CD4-positive, alpha-beta T cell (primary cell): ENCODE results near the gene SLCO1A2. TPM values are rescaled to one million over a fixed set of nuclear protein-coding genes. Genes with fewer than 3 reads are reported as not detected.

Experiments
- ATAC-seq: fragments of 200-7000 bp; cut with Tn5 transposase; one replicate; pipeline ENCODE4 v1.10.0; 2022; ENCODE audit warnings: mild to moderate bottlenecking; ENCODE audit not compliant: poor library complexity
- CTCF ChIA-PET: fragments of 350-600 bp; sonication (Branson Sonifier 250); formaldehyde crosslinking; loops from one replicate; lab custom pipeline; 2021; ENCODE audit warnings: antibody characterized with exemption, inconsistent platforms; lab: Charles Lee
- POLR2A ChIA-PET: fragments of 350-600 bp; sonication (Branson Sonifier 250); formaldehyde crosslinking; loops from one replicate; lab custom pipeline; 2021; ENCODE audit warnings: antibody characterized with exemption, inconsistent platforms; lab: Charles Lee
- DNase-seq, 14 experiments: peaks; one replicate each; pipeline ENCODE4 v3.0.0-alpha.2; 2013 to 2020; ENCODE audit warnings: mixed read lengths in 2 of 14
- H3K27ac ChIP-seq, 2 donors: one replicate each; pipeline versions ENCODE4 v1.5.1 to v1.7.0; 2013; ENCODE audit warnings: low read length in 2 of 2, low read depth in 1 of 2, mild to moderate bottlenecking in 1 of 2
- H3K27me3 ChIP-seq, 2 experiments: 1 replicate in 1 of 2; 2 replicates in 1 of 2; pipeline versions ENCODE4 v1.6.1 to v1.7.0; 2013; ENCODE audit warnings: low read length in 2 of 2, control low read depth in 1 of 2, mild to moderate bottlenecking in 1 of 2, moderate library complexity in 1 of 2; ENCODE audit not compliant: insufficient read depth in 2 of 2, control insufficient read depth in 1 of 2
- H3K36me3 ChIP-seq: one replicate; pipeline ENCODE4 v1.6.1; 2013; ENCODE audit warnings: low read length, control low read depth; ENCODE audit not compliant: insufficient read depth
- H3K4me1 ChIP-seq: one replicate; pipeline ENCODE4 v1.6.1; 2013; ENCODE audit warnings: low read length, control low read depth; ENCODE audit not compliant: insufficient read depth
- H3K4me3 ChIP-seq: one replicate; pipeline ENCODE4 v1.5.1; 2013; ENCODE audit warnings: mild to moderate bottlenecking, low read length, moderate library complexity
- H3K9me3 ChIP-seq, 2 experiments: 1 replicate in 1 of 2; 2 replicates in 1 of 2; pipeline versions ENCODE4 v1.6.1 to v1.7.0; 2013; ENCODE audit warnings: low read length in 2 of 2, mild to moderate bottlenecking in 2 of 2, control low read depth in 1 of 2, moderate library complexity in 1 of 2; ENCODE audit not compliant: control insufficient read depth in 1 of 2, insufficient read depth in 1 of 2
- H3K27ac Mint-ChIP-seq: one replicate; pipeline ENCODE4 v1.8.0; 2020; ENCODE audit warnings: mixed read lengths
- H3K27me3 Mint-ChIP-seq: one replicate; pipeline ENCODE4 v1.8.0; 2021; ENCODE audit warnings: mixed read lengths
- H3K36me3 Mint-ChIP-seq: one replicate; pipeline ENCODE4 v1.8.0; 2021; ENCODE audit warnings: low read depth, mixed read lengths
- H3K4me1 Mint-ChIP-seq: one replicate; pipeline ENCODE4 v1.8.0; 2021; ENCODE audit warnings: low read depth, mixed read lengths
- H3K4me3 Mint-ChIP-seq: one replicate; pipeline ENCODE4 v1.8.0; 2020; ENCODE audit warnings: mild to moderate bottlenecking, mixed read lengths
- H3K9me3 Mint-ChIP-seq: one replicate; pipeline ENCODE4 v1.8.0; 2020; ENCODE audit warnings: mixed read lengths
- intact Hi-C, 2 experiments: fragments of 100-400 bp; cut with DNase I in 1 of 2; cut with micrococcal nuclease in 1 of 2; formaldehyde crosslinking; loops; one replicate each; pipeline versions ENCODE4 v1.15.1 to v1.9.0; 2023 to 2025; cut with DNase I, micrococcal nuclease
- total RNA-seq, 174 experiments: library from RNA in 2 of 174; stranded (reverse) in 2 of 174; gene quantifications; one replicate each; pipeline ENCODE4 v1.2.3 and lab custom pipeline; 2021 to 2026
- TF ChIP-seq, protein P1 (sequence below): fragments of 200-600 bp; IDR thresholded peaks from one replicate; pipeline ENCODE4 v1.8.0; 2022; ENCODE audit warnings: antibody characterized with exemption, mild to moderate bottlenecking

SLCO1A2 gene
- total RNA-seq, 2 experiments from 2014 or later = not detected

GRCh38 chr12:21330682-21331253 is 3.9 kb downstream of the SLCO1A2 start:
- DNase-seq (no peak), ATAC-seq (no peak)
- ChIA-PET CTCF (no interaction called here), POLR2A (no interaction called here)
- peaks cover 4% of the 10 kb centered on the region for H3K27me3 Mint-ChIP-seq
- Histone ChIP-seq H3K4me3 (no peak overlapping the region), H3K27ac (no peak overlapping the region), H3K4me1 (no peaks in the 10 kb centered on the region), H3K36me3 (no peaks in the 10 kb centered on the region), H3K9me3 (peaks cover 6 to 11% of the 10 kb centered on the region in 2 experiments), H3K27me3 (no peaks in the 10 kb centered on the region)
- H3K9me3 Mint-ChIP-seq = peaks cover 7% of the 10 kb centered on the region
- H3K4me3 Mint-ChIP-seq = no peak overlapping the region
- intact Hi-C loops = no loop called here
- TF ChIP-seq, protein P1, sequence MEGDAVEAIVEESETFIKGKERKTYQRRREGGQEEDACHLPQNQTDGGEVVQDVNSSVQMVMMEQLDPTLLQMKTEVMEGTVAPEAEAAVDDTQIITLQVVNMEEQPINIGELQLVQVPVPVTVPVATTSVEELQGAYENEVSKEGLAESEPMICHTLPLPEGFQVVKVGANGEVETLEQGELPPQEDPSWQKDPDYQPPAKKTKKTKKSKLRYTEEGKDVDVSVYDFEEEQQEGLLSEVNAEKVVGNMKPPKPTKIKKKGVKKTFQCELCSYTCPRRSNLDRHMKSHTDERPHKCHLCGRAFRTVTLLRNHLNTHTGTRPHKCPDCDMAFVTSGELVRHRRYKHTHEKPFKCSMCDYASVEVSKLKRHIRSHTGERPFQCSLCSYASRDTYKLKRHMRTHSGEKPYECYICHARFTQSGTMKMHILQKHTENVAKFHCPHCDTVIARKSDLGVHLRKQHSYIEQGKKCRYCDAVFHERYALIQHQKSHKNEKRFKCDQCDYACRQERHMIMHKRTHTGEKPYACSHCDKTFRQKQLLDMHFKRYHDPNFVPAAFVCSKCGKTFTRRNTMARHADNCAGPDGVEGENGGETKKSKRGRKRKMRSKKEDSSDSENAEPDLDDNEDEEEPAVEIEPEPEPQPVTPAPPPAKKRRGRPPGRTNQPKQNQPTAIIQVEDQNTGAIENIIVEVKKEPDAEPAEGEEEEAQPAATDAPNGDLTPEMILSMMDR = no peak
- H3K4me1 Mint-ChIP-seq = no peaks in the 10 kb centered on the region
- H3K36me3 Mint-ChIP-seq = peaks cover 5% of the 10 kb centered on the region
- no peak overlapping the region for H3K27ac Mint-ChIP-seq

DNA sequence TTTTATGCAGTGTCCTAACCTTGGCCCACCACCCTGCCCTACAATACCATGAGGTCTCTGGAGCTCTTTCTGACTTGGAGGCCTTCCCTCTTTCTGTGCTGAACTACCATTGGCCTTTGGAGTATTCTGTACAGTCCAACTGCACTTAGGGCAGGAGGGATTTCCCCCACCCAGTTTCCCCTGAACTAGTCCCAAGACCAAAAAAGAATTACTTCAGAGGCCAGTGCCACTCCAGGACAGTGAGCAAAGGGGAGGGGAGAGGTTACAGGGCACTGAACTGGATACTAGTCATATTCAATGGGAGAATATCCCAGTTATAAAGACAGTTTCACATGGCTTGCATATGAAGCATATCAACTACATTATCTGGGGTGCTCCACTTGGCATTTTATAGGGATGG is 6.1 kb downstream of the SLCO1A2 start:
- Histone ChIP-seq H3K27ac (no peak overlapping the region), H3K4me1 (no peaks in the 10 kb centered on the region), H3K9me3 (peaks cover 6 to 11% of the 10 kb centered on the region in 2 experiments), H3K4me3 (no peak overlapping the region), H3K27me3 (no peaks in the 10 kb centered on the region), H3K36me3 (no peaks in the 10 kb centered on the region)
- Mint-ChIP-seq H3K27ac (no peak overlapping the region), H3K9me3 (peaks cover 7% of the 10 kb centered on the region), H3K27me3 (peaks cover 7% of the 10 kb centered on the region), H3K4me1 (no peaks in the 10 kb centered on the region), H3K4me3 (no peak overlapping the region), H3K36me3 (peaks cover 5% of the 10 kb centered on the region)
- TF ChIP-seq, protein P1 = no peak
- intact Hi-C loops = no loop called here
- ATAC-seq (no peak), DNase-seq (no peak)
- ChIA-PET POLR2A (no interaction called here), CTCF (no interaction called here)

DNA sequence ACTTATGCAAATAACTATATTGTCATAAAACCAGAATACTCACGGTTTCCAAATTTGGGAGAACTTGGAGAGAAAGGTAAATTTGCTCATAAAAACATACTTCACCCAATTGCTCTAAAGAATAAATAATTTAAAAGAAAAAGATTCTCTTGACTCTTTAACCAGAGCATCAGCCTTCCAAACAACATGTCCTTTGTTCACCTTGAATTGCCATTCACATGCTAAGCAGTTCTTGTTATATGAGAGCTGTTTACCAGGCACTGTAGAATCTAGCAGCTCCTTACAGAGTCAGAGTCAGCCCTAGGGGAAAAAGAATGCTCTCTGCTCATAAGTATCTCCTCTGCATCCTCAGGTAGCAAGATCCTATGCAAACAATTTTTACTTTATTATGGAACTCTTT is 10.2 kb downstream of the SLCO1A2 start:
- POLR2A ChIA-PET = no interaction called here
- peaks cover 6 to 11% of the 10 kb centered on the region in 2 experiments for H3K9me3 ChIP-seq

More for the DNA sequence above, 10.2 kb downstream of the SLCO1A2 start:
- intact Hi-C loops = no loop called here
- ATAC-seq (no peak), DNase-seq (no peak)
- Mint-ChIP-seq H3K27me3 (peaks cover 7% of the 10 kb centered on the region), H3K36me3 (peaks cover 5% of the 10 kb centered on the region), H3K4me3 (no peak overlapping the region), H3K4me1 (no peaks in the 10 kb centered on the region), H3K9me3 (peaks cover 7% of the 10 kb centered on the region), H3K27ac (no peak overlapping the region)
- peaks cover 0 to 5% of the 10 kb centered on the region in 2 experiments for H3K27me3 ChIP-seq
- TF ChIP-seq, protein P1 = no peak
- H3K4me3 ChIP-seq = no peak overlapping the region
- no peaks in the 10 kb centered on the region for H3K36me3 ChIP-seq
- no peak overlapping the region for H3K27ac ChIP-seq
- CTCF ChIA-PET = no interaction called here
- H3K4me1 ChIP-seq = no peaks in the 10 kb centered on the region
